GM12878 (cell line): Measurements from ENCODE around the gene SEPTIN5.

Experiments used
- RFX5 ChIP-seq: IDR thresholded peaks from 2 replicates; pipeline ENCODE4 v1.6.1; 2011; ENCODE audit warnings: low read depth, low read length, improper control_type of control experiment
- STAT1 ChIP-seq: fragments of 450-650 bp; conservative IDR thresholded peaks from 2 replicates; pipeline ENCODE4 v1.6.1; 2014; ENCODE audit warnings: antibody characterized with exemption, mild to moderate bottlenecking
- TBL1XR1 ChIP-seq: IDR thresholded peaks from 2 replicates; pipeline ENCODE4 v1.6.1; 2012; ENCODE audit warnings: low read depth, low read length, improper control_type of control experiment

- TF ChIP-seq STAT1 (no peak), TBL1XR1 (no peak), RFX5 (no peak)
These were observed 14.0 kb downstream of the SEPTIN5 start for GRCh38 chr22:19728271-19728670.
